MM.1S (cell line): Measurements from ENCODE around the gene STRA6.

Experiments used
- DNase-seq: peaks from one replicate; pipeline ENCODE4 v3.0.0-alpha.2; 2015
- H2AFZ ChIP-seq: fragments of 300-600 bp; sonication (generic); 2 replicates; pipeline ENCODE4 v1.6.0; 2016; ENCODE audit warnings: antibody characterized with exemption, low read length
- H3F3A ChIP-seq: fragments of 300-600 bp; sonication (generic); 2 replicates; pipeline ENCODE4 v1.6.1; 2016; ENCODE audit warnings: mild to moderate bottlenecking, antibody characterized with exemption, low read length, moderate library complexity, mixed read lengths; ENCODE audit not compliant: insufficient read depth
- H3K27ac ChIP-seq: fragments of 300-600 bp; sonication (generic); 2 replicates; pipeline ENCODE4 v1.5.1; 2016; ENCODE audit warnings: mild to moderate bottlenecking, low read length
- H3K27me3 ChIP-seq: fragments of 300-600 bp; sonication (generic); replicated peaks from 2 replicates; pipeline ENCODE4 v1.6.0; 2016; ENCODE audit warnings: low read length; ENCODE audit not compliant: insufficient read depth
- H3K36me3 ChIP-seq: fragments of 300-600 bp; sonication (generic); replicated peaks from 2 replicates; pipeline ENCODE4 v1.6.1; 2016; ENCODE audit warnings: mild to moderate bottlenecking, low read length, mixed read lengths; ENCODE audit not compliant: insufficient read depth
- H3K4me1 ChIP-seq: fragments of 300-600 bp; sonication (generic); 2 replicates; pipeline ENCODE4 v1.6.1; 2016; ENCODE audit warnings: low read length, mixed read lengths
- H3K4me2 ChIP-seq: fragments of 300-600 bp; sonication (generic); 2 replicates; pipeline ENCODE4 v1.6.0; 2016; ENCODE audit warnings: low read depth, low read length
- H3K4me3 ChIP-seq: fragments of 300-600 bp; sonication (generic); 2 replicates; pipeline ENCODE4 v1.5.1; 2016; ENCODE audit warnings: low read length, mixed read lengths
- H3K79me2 ChIP-seq: fragments of 300-600 bp; sonication (generic); 2 replicates; pipeline ENCODE4 v1.6.1; 2016; ENCODE audit warnings: mixed run types, low read length, mixed read lengths
- H3K9ac ChIP-seq: fragments of 300-600 bp; sonication (generic); 2 replicates; pipeline ENCODE4 v1.6.1; 2016; ENCODE audit warnings: low read length, mixed read lengths
- H3K9me2 ChIP-seq: fragments of 300-600 bp; sonication (generic); replicated peaks from 2 replicates; pipeline ENCODE4 v1.6.1; 2016; ENCODE audit warnings: mild to moderate bottlenecking, low read length, mixed read lengths; ENCODE audit not compliant: insufficient read depth
- H3K9me3 ChIP-seq: fragments of 300-600 bp; sonication (generic); replicated peaks from 2 replicates; pipeline ENCODE4 v1.6.1; 2016; ENCODE audit warnings: mild to moderate bottlenecking, low read length, mixed read lengths; ENCODE audit not compliant: insufficient read depth
- H4K20me1 ChIP-seq: fragments of 300-600 bp; sonication (generic); 2 replicates; pipeline ENCODE4 v1.6.1; 2016; ENCODE audit warnings: mild to moderate bottlenecking, low read length, moderate library complexity, mixed read lengths; ENCODE audit not compliant: insufficient read depth
- EZH2 ChIP-seq: fragments of 300-600 bp; sonication (generic); optimal IDR thresholded peaks from 2 replicates; pipeline ENCODE3; 2017; ENCODE audit warnings: low read depth, mild to moderate bottlenecking, antibody characterized with exemption, low read length, mixed read lengths
- EZH2phosphoT487 ChIP-seq: fragments of 300-600 bp; sonication (generic); IDR thresholded peaks from 2 replicates; pipeline ENCODE4 v1.6.1; 2018; ENCODE audit warnings: antibody characterized with exemption, low read length
- TF ChIP-seq, protein P1 (sequence below): fragments of 300-600 bp; sonication (generic); IDR thresholded peaks from 2 replicates; pipeline ENCODE4 v1.5.1; 2016; ENCODE audit warnings: antibody characterized with exemption, low read length, mixed read lengths

The STRA6 gene

GRCh38 chr15:74146277-74146800, 56.2 kb downstream of the STRA6 start:
- H3K4me2 ChIP-seq: no peak overlapping the region
- no peaks in the 10 kb centered on the region for H3K9me2 ChIP-seq
- no peak for DNase-seq
- H3K4me3 ChIP-seq: no peak overlapping the region
- no peaks in the 10 kb centered on the region for H3K36me3 ChIP-seq
- no peaks in the 10 kb centered on the region for H3F3A ChIP-seq
- no peak overlapping the region for H3K27ac ChIP-seq
- H3K79me2 ChIP-seq: no peaks in the 10 kb centered on the region
- no peak overlapping the region for H3K9ac ChIP-seq
- H3K4me1 ChIP-seq: no peaks in the 10 kb centered on the region
- H4K20me1 ChIP-seq: no peaks in the 10 kb centered on the region
- peaks cover 24% of the 10 kb centered on the region; the same call in 1 of the 2 replicates for H3K27me3 ChIP-seq
- H3K9me3 ChIP-seq: no peaks in the 10 kb centered on the region
- TF ChIP-seq EZH2phosphoT487: no peak
- TF ChIP-seq, protein P1, sequence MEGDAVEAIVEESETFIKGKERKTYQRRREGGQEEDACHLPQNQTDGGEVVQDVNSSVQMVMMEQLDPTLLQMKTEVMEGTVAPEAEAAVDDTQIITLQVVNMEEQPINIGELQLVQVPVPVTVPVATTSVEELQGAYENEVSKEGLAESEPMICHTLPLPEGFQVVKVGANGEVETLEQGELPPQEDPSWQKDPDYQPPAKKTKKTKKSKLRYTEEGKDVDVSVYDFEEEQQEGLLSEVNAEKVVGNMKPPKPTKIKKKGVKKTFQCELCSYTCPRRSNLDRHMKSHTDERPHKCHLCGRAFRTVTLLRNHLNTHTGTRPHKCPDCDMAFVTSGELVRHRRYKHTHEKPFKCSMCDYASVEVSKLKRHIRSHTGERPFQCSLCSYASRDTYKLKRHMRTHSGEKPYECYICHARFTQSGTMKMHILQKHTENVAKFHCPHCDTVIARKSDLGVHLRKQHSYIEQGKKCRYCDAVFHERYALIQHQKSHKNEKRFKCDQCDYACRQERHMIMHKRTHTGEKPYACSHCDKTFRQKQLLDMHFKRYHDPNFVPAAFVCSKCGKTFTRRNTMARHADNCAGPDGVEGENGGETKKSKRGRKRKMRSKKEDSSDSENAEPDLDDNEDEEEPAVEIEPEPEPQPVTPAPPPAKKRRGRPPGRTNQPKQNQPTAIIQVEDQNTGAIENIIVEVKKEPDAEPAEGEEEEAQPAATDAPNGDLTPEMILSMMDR: no peak
- TF ChIP-seq EZH2: no peak
- no peak overlapping the region for H2AFZ ChIP-seq

- Histone ChIP-seq H3K4me2 (no peak overlapping the region), H3F3A (no peaks in the 10 kb centered on the region), H3K4me1 (no peaks in the 10 kb centered on the region), H2AFZ (no peak overlapping the region), H3K36me3 (no peaks in the 10 kb centered on the region), H3K9me3 (no peaks in the 10 kb centered on the region), H3K79me2 (no peaks in the 10 kb centered on the region), H4K20me1 (no peaks in the 10 kb centered on the region), H3K27me3 (peaks cover 24% of the 10 kb centered on the region; the same call in 1 of the 2 replicates), H3K9me2 (no peaks in the 10 kb centered on the region), H3K27ac (no peak overlapping the region), H3K4me3 (no peak overlapping the region), H3K9ac (no peak overlapping the region)
- TF ChIP-seq EZH2phosphoT487 (no peak), EZH2 (no peak)
- TF ChIP-seq, protein P1: no peak
- no peak for DNase-seq
These were observed 58.3 kb downstream of the STRA6 start for GRCh38 chr15:74144153-74144775.

- no peak for DNase-seq
- no peak for TF ChIP-seq EZH2
- no peak for TF ChIP-seq EZH2phosphoT487
- TF ChIP-seq, protein P1: no peak
- Histone ChIP-seq H3K4me2 (no peak overlapping the region), H3K9ac (no peak overlapping the region), H3K27ac (no peak overlapping the region), H2AFZ (no peak overlapping the region), H3K4me1 (no peaks in the 10 kb centered on the region), H3K79me2 (no peaks in the 10 kb centered on the region), H3K27me3 (peaks cover 23% of the 10 kb centered on the region), H3K36me3 (no peaks in the 10 kb centered on the region), H3F3A (no peaks in the 10 kb centered on the region), H3K4me3 (no peak overlapping the region), H4K20me1 (no peaks in the 10 kb centered on the region), H3K9me3 (no peaks in the 10 kb centered on the region), H3K9me2 (no peaks in the 10 kb centered on the region)
These were observed 61.0 kb downstream of the STRA6 start for GRCh38 chr15:74141591-74141990.
